ENCODE results near the gene RFX4.

The RFX4 gene

DNA sequence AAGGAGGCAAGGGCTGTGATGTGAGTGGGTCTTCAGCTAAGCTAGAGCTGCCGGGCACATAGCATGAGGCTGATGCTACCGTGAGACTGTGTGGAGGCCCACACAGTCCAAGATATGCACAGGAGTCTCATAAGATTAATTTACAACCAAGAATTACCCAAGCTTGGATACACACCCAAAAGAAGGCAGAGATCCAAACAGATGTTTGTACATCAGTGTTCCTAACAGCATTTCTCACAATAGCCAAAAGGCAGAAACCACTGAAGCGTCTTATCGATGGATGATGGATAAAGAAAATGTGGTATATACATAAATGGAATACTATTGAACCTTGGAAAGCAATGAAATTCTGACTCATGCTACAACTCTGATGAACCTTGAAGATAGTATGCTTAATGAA lies 150.9 kb downstream of the RFX4 start:
- Histone ChIP-seq H3K27me3 (ENCODE audit: insufficient read depth, poor library complexity, severe bottlenecking) (peaks cover 17% of the 10 kb centered on the region), H3K27ac (replicated peaks) (no peak overlapping the region), H3K4me3 (replicated peaks; ENCODE audit: insufficient read depth, low read length) (no peak overlapping the region)
- TF ChIP-seq, protein P1, sequence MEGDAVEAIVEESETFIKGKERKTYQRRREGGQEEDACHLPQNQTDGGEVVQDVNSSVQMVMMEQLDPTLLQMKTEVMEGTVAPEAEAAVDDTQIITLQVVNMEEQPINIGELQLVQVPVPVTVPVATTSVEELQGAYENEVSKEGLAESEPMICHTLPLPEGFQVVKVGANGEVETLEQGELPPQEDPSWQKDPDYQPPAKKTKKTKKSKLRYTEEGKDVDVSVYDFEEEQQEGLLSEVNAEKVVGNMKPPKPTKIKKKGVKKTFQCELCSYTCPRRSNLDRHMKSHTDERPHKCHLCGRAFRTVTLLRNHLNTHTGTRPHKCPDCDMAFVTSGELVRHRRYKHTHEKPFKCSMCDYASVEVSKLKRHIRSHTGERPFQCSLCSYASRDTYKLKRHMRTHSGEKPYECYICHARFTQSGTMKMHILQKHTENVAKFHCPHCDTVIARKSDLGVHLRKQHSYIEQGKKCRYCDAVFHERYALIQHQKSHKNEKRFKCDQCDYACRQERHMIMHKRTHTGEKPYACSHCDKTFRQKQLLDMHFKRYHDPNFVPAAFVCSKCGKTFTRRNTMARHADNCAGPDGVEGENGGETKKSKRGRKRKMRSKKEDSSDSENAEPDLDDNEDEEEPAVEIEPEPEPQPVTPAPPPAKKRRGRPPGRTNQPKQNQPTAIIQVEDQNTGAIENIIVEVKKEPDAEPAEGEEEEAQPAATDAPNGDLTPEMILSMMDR (IDR thresholded peaks at IDR 0.05; ENCODE audit: insufficient read depth, low read length): no peak
- no peak for TF ChIP-seq REST (IDR thresholded peaks at IDR 0.05; ENCODE audit: insufficient replicate concordance, low read depth)
- no peak for TF ChIP-seq SPI1 (IDR thresholded peaks at IDR 0.05; ENCODE audit: borderline replicate concordance, low read depth)
- no peak for TF ChIP-seq POLR2AphosphoS5 (IDR thresholded peaks at IDR 0.05; ENCODE audit: low read depth)
- no peak for TF ChIP-seq GABPA (IDR thresholded peaks at IDR 0.05; ENCODE audit: low read depth)
- DNase-seq (ENCODE audit: low read depth in 1 of 2, low spot score in 1 of 2): no peak

- peak in 1 of 2 experiments; percentile 22 for DNase-seq (ENCODE audit: low read depth in 1 of 2, low spot score in 1 of 2)
- Histone ChIP-seq H3K27me3 (ENCODE audit: insufficient read depth, poor library complexity, severe bottlenecking) (peaks cover 20% of the 10 kb centered on the region), H3K27ac (replicated peaks) (no peak overlapping the region), H3K4me3 (replicated peaks; ENCODE audit: insufficient read depth, low read length) (no peak overlapping the region)
- no peak for TF ChIP-seq POLR2AphosphoS5 (IDR thresholded peaks at IDR 0.05; ENCODE audit: low read depth)
- TF ChIP-seq REST (IDR thresholded peaks at IDR 0.05; ENCODE audit: insufficient replicate concordance, low read depth): no peak
- TF ChIP-seq SPI1 (IDR thresholded peaks at IDR 0.05; ENCODE audit: borderline replicate concordance, low read depth): no peak
- TF ChIP-seq, protein P1 (IDR thresholded peaks at IDR 0.05; ENCODE audit: insufficient read depth, low read length): no peak
- TF ChIP-seq GABPA (IDR thresholded peaks at IDR 0.05; ENCODE audit: low read depth): no peak
Observed at GRCh38 chr12:106736051-106736957, 153.5 kb downstream of the RFX4 start.

- peaks cover 14% of the 10 kb centered on the region for H3K27me3 ChIP-seq (ENCODE audit: insufficient read depth, poor library complexity, severe bottlenecking)
- H3K27ac ChIP-seq (replicated peaks): no peak overlapping the region
- DNase-seq (ENCODE audit: low read depth in 1 of 2, low spot score in 1 of 2): no peak
- no peak overlapping the region for H3K4me3 ChIP-seq (replicated peaks; ENCODE audit: insufficient read depth, low read length)
- TF ChIP-seq, protein P1 (IDR thresholded peaks at IDR 0.05; ENCODE audit: insufficient read depth, low read length): no peak
- TF ChIP-seq GABPA (IDR thresholded peaks at IDR 0.05; ENCODE audit: low read depth): no peak
- TF ChIP-seq REST (IDR thresholded peaks at IDR 0.05; ENCODE audit: insufficient replicate concordance, low read depth): no peak
- no peak for TF ChIP-seq POLR2AphosphoS5 (IDR thresholded peaks at IDR 0.05; ENCODE audit: low read depth)
- TF ChIP-seq SPI1 (IDR thresholded peaks at IDR 0.05; ENCODE audit: borderline replicate concordance, low read depth): no peak
Observed at GRCh38 chr12:106739318-106739717, 156.5 kb downstream of the RFX4 start.

Data from HL-60 (cell line).